Measurements from ENCODE around the gene ZNF511. TPM values are rescaled to one million over a fixed set of nuclear protein-coding genes. Genes with fewer than 3 reads are reported as not detected.

ZNF511 gene
- total RNA-seq, 1 experiment from 2014 or later: 42.7 TPM

- no peaks in the 10 kb centered on the region for H3K27me3 Mint-ChIP-seq (ENCODE audit: insufficient read depth, unreplicated experiment)
- peak; percentile 64 for DNase-seq (ENCODE audit: unreplicated experiment)
- H3K9me3 Mint-ChIP-seq (ENCODE audit: unreplicated experiment): no peaks in the 10 kb centered on the region
- peak overlapping the region; percentile 85 for H3K27ac Mint-ChIP-seq (ENCODE audit: low read depth, unreplicated experiment)
- ChIA-PET CTCF (interaction anchor here (0.8 to 2.2 kb wide), 9 partner anchors 9 to 374 kb away, joined by 3 to 15 read pairs (median 4); no protein-coding TSS in a partner anchor), POLR2A (interaction anchor here (0.7 to 4.7 kb wide), 7 partner anchors 10 to 374 kb away, joined by 4 to 45 read pairs (median 6); partner anchors contain the start of genes TUBGCP2 and ZNF511)
- H3K36me3 Mint-ChIP-seq (ENCODE audit: insufficient read depth, unreplicated experiment): peaks cover 29% of the 10 kb centered on the region
- peak overlapping the region; percentile 48 for H3K4me3 Mint-ChIP-seq (ENCODE audit: unreplicated experiment)
- intact Hi-C loops (cut with micrococcal nuclease): loop anchor here (1.0 to 2.0 kb wide), 2 partner anchors 19 to 29 kb away; no protein-coding TSS in a partner anchor
- TF ChIP-seq, protein P1, sequence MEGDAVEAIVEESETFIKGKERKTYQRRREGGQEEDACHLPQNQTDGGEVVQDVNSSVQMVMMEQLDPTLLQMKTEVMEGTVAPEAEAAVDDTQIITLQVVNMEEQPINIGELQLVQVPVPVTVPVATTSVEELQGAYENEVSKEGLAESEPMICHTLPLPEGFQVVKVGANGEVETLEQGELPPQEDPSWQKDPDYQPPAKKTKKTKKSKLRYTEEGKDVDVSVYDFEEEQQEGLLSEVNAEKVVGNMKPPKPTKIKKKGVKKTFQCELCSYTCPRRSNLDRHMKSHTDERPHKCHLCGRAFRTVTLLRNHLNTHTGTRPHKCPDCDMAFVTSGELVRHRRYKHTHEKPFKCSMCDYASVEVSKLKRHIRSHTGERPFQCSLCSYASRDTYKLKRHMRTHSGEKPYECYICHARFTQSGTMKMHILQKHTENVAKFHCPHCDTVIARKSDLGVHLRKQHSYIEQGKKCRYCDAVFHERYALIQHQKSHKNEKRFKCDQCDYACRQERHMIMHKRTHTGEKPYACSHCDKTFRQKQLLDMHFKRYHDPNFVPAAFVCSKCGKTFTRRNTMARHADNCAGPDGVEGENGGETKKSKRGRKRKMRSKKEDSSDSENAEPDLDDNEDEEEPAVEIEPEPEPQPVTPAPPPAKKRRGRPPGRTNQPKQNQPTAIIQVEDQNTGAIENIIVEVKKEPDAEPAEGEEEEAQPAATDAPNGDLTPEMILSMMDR (IDR thresholded peaks at IDR 0.05; ENCODE audit: unreplicated experiment): no peak
- no TSS peak for BruUV-seq (replicated peaks)
- peaks cover 16% of the 10 kb centered on the region for H3K4me1 Mint-ChIP-seq (ENCODE audit: insufficient read depth, unreplicated experiment)
These were observed 30.6 kb upstream of the ZNF511 start for GRCh38 chr10:133277993-133278576.

- H3K9me3 Mint-ChIP-seq (ENCODE audit: unreplicated experiment): no peaks in the 10 kb centered on the region
- ChIA-PET POLR2A (interaction anchor here (0.7 to 4.7 kb wide), 8 partner anchors 11 to 375 kb away, joined by 4 to 45 read pairs (median 6); partner anchors contain the start of genes ECHS1, TUBGCP2 and ZNF511), CTCF (interaction anchor here (0.6 to 2.2 kb wide), 12 partner anchors 8 to 375 kb away, joined by 3 to 15 read pairs (median 4); no protein-coding TSS in a partner anchor)
- peak; percentile 90 for DNase-seq (ENCODE audit: unreplicated experiment)
- H3K36me3 Mint-ChIP-seq (ENCODE audit: insufficient read depth, unreplicated experiment): peaks cover 33% of the 10 kb centered on the region
- peak overlapping the region; percentile 85 for H3K27ac Mint-ChIP-seq (ENCODE audit: low read depth, unreplicated experiment)
- TF ChIP-seq, protein P1 (IDR thresholded peaks at IDR 0.05; ENCODE audit: unreplicated experiment): no peak
- peak overlapping the region; percentile 48 for H3K4me3 Mint-ChIP-seq (ENCODE audit: unreplicated experiment)
- H3K4me1 Mint-ChIP-seq (ENCODE audit: insufficient read depth, unreplicated experiment): peaks cover 16% of the 10 kb centered on the region
- BruUV-seq (replicated peaks): TSS peak; percentile 26
- intact Hi-C loops (cut with micrococcal nuclease): loop anchor here (1.0 to 2.0 kb wide), 2 partner anchors 20 to 29 kb away; no protein-coding TSS in a partner anchor
- H3K27me3 Mint-ChIP-seq (ENCODE audit: insufficient read depth, unreplicated experiment): no peaks in the 10 kb centered on the region
These were observed 30.0 kb upstream of the ZNF511 start for GRCh38 chr10:133278577-133279265.

DNA sequence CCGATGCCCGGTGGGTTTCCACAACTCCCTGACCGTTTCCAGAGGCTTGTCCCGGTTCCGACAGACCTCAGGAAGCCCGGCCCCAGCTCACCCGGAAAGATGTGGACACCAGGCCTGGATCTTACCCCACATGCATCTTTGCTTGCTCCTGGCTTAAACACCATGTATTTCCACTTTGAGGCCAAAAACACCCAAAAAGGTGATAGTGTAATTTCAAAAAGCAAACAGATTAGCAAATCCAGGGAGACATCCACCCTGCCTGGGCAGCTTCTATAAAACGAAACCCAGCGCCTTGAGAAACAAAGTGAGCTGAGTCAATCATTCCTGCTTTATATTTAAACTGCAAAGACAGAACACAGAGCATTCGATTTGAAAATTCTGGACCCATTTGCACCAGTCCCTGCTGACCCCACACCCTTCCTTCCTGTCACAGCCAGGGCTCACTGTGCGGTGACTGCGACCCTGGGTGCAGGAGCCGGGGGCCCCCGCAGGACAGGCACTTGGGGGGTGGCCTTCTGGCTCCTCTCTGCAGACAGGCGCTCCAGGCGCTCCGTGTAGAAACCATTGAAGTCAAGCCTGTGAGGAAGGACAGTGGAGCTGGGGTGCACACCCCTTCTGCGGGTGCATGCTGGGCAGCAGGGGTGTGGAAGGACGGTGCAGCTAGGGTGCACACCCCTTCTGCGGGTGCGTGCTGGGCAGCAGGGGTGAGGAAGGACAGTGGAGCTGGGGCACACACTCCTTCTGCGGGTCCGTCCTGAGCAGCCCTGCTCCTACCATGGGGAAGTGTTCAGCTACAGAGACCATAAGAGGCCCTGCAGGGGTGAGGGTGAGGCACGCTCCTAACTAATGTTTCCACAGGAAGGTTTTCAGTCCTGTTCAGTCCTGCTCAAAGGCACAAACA is 29.1 kb upstream of the ZNF511 start:
- no peak overlapping the region for H3K4me3 Mint-ChIP-seq (ENCODE audit: unreplicated experiment)
- H3K27me3 Mint-ChIP-seq (ENCODE audit: insufficient read depth, unreplicated experiment): no peaks in the 10 kb centered on the region
- BruUV-seq (replicated peaks): no TSS peak
- ChIA-PET CTCF (interaction anchor here (0.6 to 2.2 kb wide), 5 partner anchors 19 to 625 kb away, joined by 3 to 15 read pairs (median 4); no protein-coding TSS in a partner anchor), POLR2A (interaction anchor here (1.0 to 4.7 kb wide), 5 partner anchors 17 to 94 kb away, joined by 4 to 45 read pairs (median 4); partner anchors contain the start of gene ECHS1)
- intact Hi-C loops (cut with micrococcal nuclease): loop anchor here (2.0 kb wide), 1 partner anchor 21 kb away; no protein-coding TSS in a partner anchor
- peaks cover 16% of the 10 kb centered on the region for H3K4me1 Mint-ChIP-seq (ENCODE audit: insufficient read depth, unreplicated experiment)
- DNase-seq (ENCODE audit: unreplicated experiment): peak; percentile 18
- H3K27ac Mint-ChIP-seq (ENCODE audit: low read depth, unreplicated experiment): peak overlapping the region; percentile 85
- TF ChIP-seq, protein P1 (IDR thresholded peaks at IDR 0.05; ENCODE audit: unreplicated experiment): no peak
- no peaks in the 10 kb centered on the region for H3K9me3 Mint-ChIP-seq (ENCODE audit: unreplicated experiment)
- peaks cover 39% of the 10 kb centered on the region for H3K36me3 Mint-ChIP-seq (ENCODE audit: insufficient read depth, unreplicated experiment)

All from MCF 10A (cell line).